Spleen (tissue), 11 donors: Measurements from ENCODE around the gene GRAMD1B. TPM values are rescaled to one million over a fixed set of nuclear protein-coding genes. Genes with fewer than 3 reads are reported as not detected.

Source experiments
- DNase-seq: peaks from one replicate; pipeline ENCODE4 v3.0.0-alpha.2; 2020
- H3K27ac ChIP-seq, 8 donors: fragments of 200-600 bp; sonication (generic) in 7 of 8; 1 replicate in 4 of 8; 2 replicates in 4 of 8; pipeline versions ENCODE4 v1.5.0 to v1.8.0; 2016 to 2021; ENCODE audit warnings: inconsistent platforms in 4 of 8, mild to moderate bottlenecking in 4 of 8, moderate library complexity in 1 of 8
- H3K27me3 ChIP-seq, 7 donors: fragments of 200-600 bp; sonication (generic) in 6 of 7; replicated peaks in 1 of 7; 1 replicate in 4 of 7; 2 replicates in 3 of 7; pipeline versions ENCODE4 v1.5.0 to v1.8.0; 2016 to 2021; ENCODE audit warnings: inconsistent platforms in 3 of 7, mild to moderate bottlenecking in 1 of 7
- H3K36me3 ChIP-seq, 6 donors: fragments of 200-600 bp; sonication (generic) in 5 of 6; 1 replicate in 4 of 6; 2 replicates in 2 of 6; pipeline versions ENCODE4 v1.5.0 to v1.8.0; 2016 to 2021; ENCODE audit warnings: inconsistent platforms in 2 of 6
- H3K4me1 ChIP-seq, 6 donors: fragments of 200-600 bp; sonication (generic) in 5 of 6; 1 replicate in 3 of 6; 2 replicates in 3 of 6; pipeline versions ENCODE4 v1.5.0 to v1.8.0; 2016 to 2021; ENCODE audit warnings: inconsistent platforms in 3 of 6
- H3K4me3 ChIP-seq, 8 donors: fragments of 200-600 bp; sonication (generic) in 7 of 8; 1 replicate in 4 of 8; 2 replicates in 4 of 8; pipeline versions ENCODE4 v1.5.0 to v1.8.0; 2016 to 2021; ENCODE audit warnings: inconsistent platforms in 4 of 8, mild to moderate bottlenecking in 4 of 8, moderate library complexity in 2 of 8
- H3K9me3 ChIP-seq, 8 donors: fragments of 200-600 bp; sonication (generic) in 7 of 8; 1 replicate in 4 of 8; 2 replicates in 4 of 8; pipeline versions ENCODE4 v1.5.0 to v1.8.0; 2016 to 2021; ENCODE audit warnings: inconsistent platforms in 4 of 8
- CTCF ChIP-seq, 11 experiments: fragments of 200-600 bp in 7 of 11; fragments of 450-650 bp in 4 of 11; sonication (generic) in 4 of 11; IDR thresholded peaks in 8 of 11; conservative IDR thresholded peaks in 3 of 11; 1 replicate in 7 of 11; 2 replicates in 4 of 11; pipeline versions ENCODE4 v1.4.0 to v1.8.0; 2016 to 2021; ENCODE audit warnings: antibody characterized with exemption in 11 of 11, inconsistent platforms in 4 of 11, mild to moderate bottlenecking in 1 of 11
- POLR2A ChIP-seq, 3 donors: fragments of 450-650 bp; IDR thresholded peaks; one replicate each; pipeline ENCODE4 v1.5.1; 2017; ENCODE audit warnings: antibody characterized with exemption in 3 of 3, mild to moderate bottlenecking in 1 of 3
- POLR2AphosphoS5 ChIP-seq, 3 donors: sonication (generic); formaldehyde crosslinking; IDR thresholded peaks; one replicate each; pipeline ENCODE4 v1.5.1; 2017; ENCODE audit warnings: antibody characterized with exemption in 3 of 3
- WGBS, 5 donors: extraction: QIAGEN DNeasy Blood & Tissue Kit in 3 of 5; methylation state at CpG; one replicate each; pipeline versions ENCODE4 v1.1.5 to v1.1.7; 2013 to 2018; 5-methylcytosine and 5-hydroxymethylcytosine counted together
- intact Hi-C: fragments of 100-400 bp; cut with DNase I; formaldehyde crosslinking; loops from one replicate; pipeline ENCODE4 v1.15.0; 2023; ENCODE audit warnings: low total_unique reads
- polyA plus RNA-seq, 3 donors: library from polyadenylated mRNA; stranded (reverse); fragments of 200-250 nt; gene quantifications; one replicate each; pipeline ENCODE4 v1.2.1, GENCODE V29; 2013
- total RNA-seq, 7 donors: library from RNA; depleted of rRNA in 3 of 7; stranded (reverse); fragments of >200 nt in 3 of 7; fragmentation: NEBNext Ultra II Directional in 4 of 7; extraction: Animal tissue kit (Norgen Biotek cat#: 25700) in 4 of 7; gene quantifications; one replicate each; pipeline versions ENCODE4 v1.1.0 to v1.2.1, GENCODE V29; 2016 to 2021
- donor health status: healthy with polysubstance abuse.
- donor health status: DM: no; HTN: no; CAD: no; lungs with moderate emphysema.
- donor health status: DM: no; HTN: no; CAD: no.
- donor health status: Bipolar disorder and iron deficiency.
- donor health status: healthy.
- donor health status: DM: no; HTN: no; CAD: no.
- donor health status: DM: yes; HTN: yes; CAD: no.

GRAMD1B gene
- total and polyA plus RNA-seq, 10 donors = 1.7 to 15.6 (median 7.5) TPM

DNA sequence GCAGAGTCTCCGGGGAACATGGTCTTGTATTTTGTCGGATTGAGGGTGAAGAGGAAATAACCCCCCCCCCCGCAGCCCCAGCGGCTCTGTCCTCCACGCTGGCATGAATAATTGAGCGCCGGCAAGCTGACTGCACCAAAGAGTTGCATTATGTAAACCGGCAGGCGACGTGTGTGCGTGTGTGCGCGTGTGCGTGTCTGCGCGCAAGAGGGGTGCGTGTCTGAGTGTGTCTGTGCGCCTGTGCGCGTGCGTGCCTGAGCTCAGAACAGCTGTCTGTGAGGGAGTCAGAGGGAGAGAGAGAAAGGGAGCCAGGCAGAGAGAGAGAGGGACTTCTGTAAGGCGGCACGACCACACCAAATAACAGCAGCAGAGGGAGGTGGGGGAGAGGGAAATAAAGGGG is 129.9 kb downstream of the GRAMD1B start:
- H3K4me1 ChIP-seq = peaks cover 0 to 34% (median 14%) of the 10 kb centered on the region in 6 donors
- intact Hi-C loops = no loop called here
- WGBS, 5 donors = 9 to 18% (median 11%) methylated on average over 18 to 23 of the region's 23 CpGs
- no peaks in the 10 kb centered on the region for H3K36me3 ChIP-seq
- H3K4me3 ChIP-seq = peak overlapping the region in 3 of 8 donors; percentile 21 to 47 (median 30)
- H3K27ac ChIP-seq = peak overlapping the region in 3 of 8 donors; percentile 21 to 26 (median 23)
- no peaks in the 10 kb centered on the region for H3K9me3 ChIP-seq
- H3K27me3 ChIP-seq = peaks cover 0 to 20% (median 0%) of the 10 kb centered on the region in 7 donors
- TF ChIP-seq POLR2A (IDR thresholded peaks at IDR 0.05) (no peak), POLR2AphosphoS5 (IDR thresholded peaks at IDR 0.05) (peak in 2 of 3 donors; percentile 38 to 39)
- DNase-seq = no peak

GRCh38 chr11:123561431-123561800 is 131.3 kb downstream of the GRAMD1B start:
- Histone ChIP-seq H3K9me3 (no peaks in the 10 kb centered on the region), H3K4me1 (peaks cover 0 to 34% (median 14%) of the 10 kb centered on the region in 6 donors), H3K4me3 (no peak overlapping the region), H3K36me3 (no peaks in the 10 kb centered on the region), H3K27me3 (peaks cover 0 to 20% (median 0%) of the 10 kb centered on the region in 7 donors), H3K27ac (peak overlapping the region in 3 of 8 donors; percentile 7 to 25 (median 23))
- no peak for TF ChIP-seq POLR2AphosphoS5 (IDR thresholded peaks at IDR 0.05)
- no peak for TF ChIP-seq POLR2A (IDR thresholded peaks at IDR 0.05)
- TF ChIP-seq CTCF (IDR thresholded peaks at IDR 0.05 in 8 of 11, conservative IDR thresholded peaks at IDR 0.05 in 3 of 11) = no peak
- WGBS, 5 donors = 66 to 78% (median 75%) methylated on average over 5 of the region's 5 CpGs
- intact Hi-C loops = no loop called here
- no peak for DNase-seq

DNA sequence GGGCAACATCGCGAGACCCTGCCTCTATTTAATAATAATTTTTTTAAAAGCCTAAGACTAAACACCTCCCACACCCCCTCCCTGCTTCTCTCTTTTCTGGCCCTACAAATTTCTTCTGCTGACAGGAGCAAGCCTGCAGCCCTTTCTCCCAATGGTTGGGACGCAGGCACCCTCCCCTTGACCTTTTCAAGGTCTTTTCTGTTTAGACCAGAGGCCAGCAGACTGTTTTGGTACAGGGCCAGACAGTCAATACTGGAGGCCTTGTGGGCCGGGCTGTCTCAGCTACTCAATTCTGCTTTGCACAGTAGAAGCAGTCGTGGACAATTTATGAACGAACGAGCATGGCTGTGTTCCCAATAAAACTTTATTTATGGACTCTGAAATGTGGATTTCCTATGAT is 132.1 kb downstream of the GRAMD1B start:
- intact Hi-C loops = no loop called here
- WGBS, 5 donors = 61 to 82% (median 79%) methylated on average over 7 of the region's 7 CpGs
- peaks cover 0 to 34% (median 14%) of the 10 kb centered on the region in 6 donors for H3K4me1 ChIP-seq
- H3K9me3 ChIP-seq = no peaks in the 10 kb centered on the region
- H3K4me3 ChIP-seq = no peak overlapping the region
- no peak for DNase-seq
- H3K27ac ChIP-seq = peak overlapping the region in 1 of 8 donors; percentile 23
- peaks cover 0 to 20% (median 0%) of the 10 kb centered on the region in 7 donors for H3K27me3 ChIP-seq
- no peaks in the 10 kb centered on the region for H3K36me3 ChIP-seq
- no peak for TF ChIP-seq POLR2A (IDR thresholded peaks at IDR 0.05)
- no peak for TF ChIP-seq POLR2AphosphoS5 (IDR thresholded peaks at IDR 0.05)
- TF ChIP-seq CTCF (IDR thresholded peaks at IDR 0.05 in 8 of 11, conservative IDR thresholded peaks at IDR 0.05 in 3 of 11) = no peak

GRCh38 chr11:123562829-123563228 is 132.8 kb downstream of the GRAMD1B start:
- WGBS, 5 donors = 87 to 93% (median 92%) methylated on average over 8 of the region's 8 CpGs
- Histone ChIP-seq H3K4me3 (no peak overlapping the region), H3K4me1 (peaks cover 0 to 34% (median 14%) of the 10 kb centered on the region in 6 donors), H3K9me3 (no peaks in the 10 kb centered on the region), H3K36me3 (no peaks in the 10 kb centered on the region), H3K27me3 (peaks cover 0 to 20% (median 0%) of the 10 kb centered on the region in 7 donors), H3K27ac (no peak overlapping the region)
- intact Hi-C loops = no loop called here
- no peak for DNase-seq
- TF ChIP-seq POLR2A (IDR thresholded peaks at IDR 0.05) = no peak
- TF ChIP-seq POLR2AphosphoS5 (IDR thresholded peaks at IDR 0.05) = no peak
- no peak for TF ChIP-seq CTCF (IDR thresholded peaks at IDR 0.05 in 8 of 11, conservative IDR thresholded peaks at IDR 0.05 in 3 of 11)
